ENCODE measurements around the gene CCDC182. TPM values are rescaled to one million over a fixed set of nuclear protein-coding genes. Genes with fewer than 3 reads are reported as not detected.

CCDC182 gene
- total RNA-seq (2022; extraction: Qiagen RNA extraction) = not detected in 5 replicates

GRCh38 chr17:57745242-57745641, at the start of gene CCDC182:
Gene CCDC182 (minus strand): TSS chr17:57745299. CDS start chr17:57745272, 27 bp downstream.

Other genes starting within 250 kb of the CCDC182 start
- gene MRPS23, start 104.7 kb upstream of the CCDC182 start, total RNA-seq (2022; extraction: Qiagen RNA extraction) = 152 to 209 TPM (median 156 TPM) in 5 replicates
- 47.0 to 60.8 TPM (median 54.7 TPM) in 5 replicates for gene CUEDC1, start 210.1 kb upstream of the CCDC182 start, total RNA-seq (2022; extraction: Qiagen RNA extraction)
- gene VEZF1, start 243.0 kb upstream of the CCDC182 start, total RNA-seq (2022; extraction: Qiagen RNA extraction) = 36.8 to 45.6 TPM (median 43.4 TPM) in 5 replicates